Measurements from ENCODE around the gene LMTK3. TPM values are rescaled to one million over a fixed set of nuclear protein-coding genes. Genes with fewer than 3 reads are reported as not detected.

The LMTK3 gene
- total and polyA plus RNA-seq, 8 donors = 0.45 to 23.5 (median 1.4) TPM; not detected in 1

DNA sequence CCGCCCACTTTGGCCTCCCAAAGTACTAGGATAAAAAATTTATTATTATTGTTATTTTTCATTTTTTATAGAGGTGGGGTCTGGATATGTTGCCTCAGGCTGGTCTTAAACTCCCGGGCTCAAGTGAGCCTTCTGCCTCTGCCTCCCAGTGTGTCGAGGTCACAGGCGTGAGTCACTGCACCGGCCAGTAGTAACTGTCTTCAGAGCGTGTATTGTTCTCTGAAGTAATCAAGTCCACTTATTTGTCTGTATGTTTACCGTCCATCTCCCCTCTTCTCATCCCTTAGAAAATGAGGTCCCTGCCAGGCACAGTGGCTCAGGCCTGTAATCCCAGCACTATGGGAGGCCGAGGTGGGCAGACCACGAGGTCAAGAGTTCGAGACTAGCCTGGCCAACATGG is 22.1 kb upstream of the LMTK3 start:
- WGBS, 5 donors = 81 to 92% (median 85%) methylated on average over 10 of the region's 10 CpGs
- TF ChIP-seq POLR2A (IDR thresholded peaks at IDR 0.05) (no peak), EP300 (IDR thresholded peaks at IDR 0.05) (no peak), POLR2AphosphoS5 (IDR thresholded peaks at IDR 0.05) (no peak)
- TF ChIP-seq, protein P1, sequence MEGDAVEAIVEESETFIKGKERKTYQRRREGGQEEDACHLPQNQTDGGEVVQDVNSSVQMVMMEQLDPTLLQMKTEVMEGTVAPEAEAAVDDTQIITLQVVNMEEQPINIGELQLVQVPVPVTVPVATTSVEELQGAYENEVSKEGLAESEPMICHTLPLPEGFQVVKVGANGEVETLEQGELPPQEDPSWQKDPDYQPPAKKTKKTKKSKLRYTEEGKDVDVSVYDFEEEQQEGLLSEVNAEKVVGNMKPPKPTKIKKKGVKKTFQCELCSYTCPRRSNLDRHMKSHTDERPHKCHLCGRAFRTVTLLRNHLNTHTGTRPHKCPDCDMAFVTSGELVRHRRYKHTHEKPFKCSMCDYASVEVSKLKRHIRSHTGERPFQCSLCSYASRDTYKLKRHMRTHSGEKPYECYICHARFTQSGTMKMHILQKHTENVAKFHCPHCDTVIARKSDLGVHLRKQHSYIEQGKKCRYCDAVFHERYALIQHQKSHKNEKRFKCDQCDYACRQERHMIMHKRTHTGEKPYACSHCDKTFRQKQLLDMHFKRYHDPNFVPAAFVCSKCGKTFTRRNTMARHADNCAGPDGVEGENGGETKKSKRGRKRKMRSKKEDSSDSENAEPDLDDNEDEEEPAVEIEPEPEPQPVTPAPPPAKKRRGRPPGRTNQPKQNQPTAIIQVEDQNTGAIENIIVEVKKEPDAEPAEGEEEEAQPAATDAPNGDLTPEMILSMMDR (IDR thresholded peaks at IDR 0.05) = no peak
- Histone ChIP-seq H3K36me3 (no peaks in the 10 kb centered on the region), H3K27ac (no peak overlapping the region), H3K9me3 (peaks cover 6 to 9% (median 8%) of the 10 kb centered on the region in 4 donors), H3K4me3 (no peak overlapping the region), H3K4me1 (no peaks in the 10 kb centered on the region), H3K27me3 (peaks cover 0 to 10% (median 0%) of the 10 kb centered on the region in 3 donors)
- intact Hi-C loops (cut with DNase I; ENCODE audit: low total_unique reads) = no loop called here
- no peak for DNase-seq

DNA sequence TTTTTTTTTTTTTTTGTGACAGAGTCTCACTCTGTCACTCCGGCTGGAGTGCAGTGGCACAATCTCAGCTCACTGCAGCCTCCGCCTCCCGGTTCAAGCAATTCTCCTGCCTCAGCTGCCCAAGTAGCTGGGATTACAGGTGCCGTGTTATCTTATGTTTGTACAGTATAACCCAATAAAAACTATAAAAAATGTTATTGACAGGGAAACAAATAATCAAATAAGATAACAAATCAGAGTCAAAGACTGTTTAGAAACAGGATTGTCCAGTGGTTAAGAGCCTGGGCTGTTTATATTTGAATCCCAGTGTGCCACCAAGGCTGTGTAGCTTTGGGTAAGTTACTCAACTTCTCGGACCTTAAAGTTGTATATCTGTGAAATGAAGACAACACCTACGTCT is 19.1 kb upstream of the LMTK3 start:
- H3K36me3 ChIP-seq = no peaks in the 10 kb centered on the region
- DNase-seq = no peak
- no peak for TF ChIP-seq POLR2A (IDR thresholded peaks at IDR 0.05)
- TF ChIP-seq POLR2AphosphoS5 (IDR thresholded peaks at IDR 0.05) = no peak
- no peak for TF ChIP-seq EP300 (IDR thresholded peaks at IDR 0.05)
- TF ChIP-seq, protein P1 (IDR thresholded peaks at IDR 0.05) = no peak
- peaks cover 0 to 10% (median 0%) of the 10 kb centered on the region in 3 donors for H3K27me3 ChIP-seq
- WGBS, 5 donors = 21 to 58% (median 31%) methylated on average over 6 of the region's 6 CpGs
- no peaks in the 10 kb centered on the region for H3K4me1 ChIP-seq
- no peak overlapping the region for H3K27ac ChIP-seq
- intact Hi-C loops (cut with DNase I; ENCODE audit: low total_unique reads) = no loop called here
- H3K4me3 ChIP-seq = no peak overlapping the region
- peaks cover 20 to 39% (median 29%) of the 10 kb centered on the region in 4 donors for H3K9me3 ChIP-seq

DNA sequence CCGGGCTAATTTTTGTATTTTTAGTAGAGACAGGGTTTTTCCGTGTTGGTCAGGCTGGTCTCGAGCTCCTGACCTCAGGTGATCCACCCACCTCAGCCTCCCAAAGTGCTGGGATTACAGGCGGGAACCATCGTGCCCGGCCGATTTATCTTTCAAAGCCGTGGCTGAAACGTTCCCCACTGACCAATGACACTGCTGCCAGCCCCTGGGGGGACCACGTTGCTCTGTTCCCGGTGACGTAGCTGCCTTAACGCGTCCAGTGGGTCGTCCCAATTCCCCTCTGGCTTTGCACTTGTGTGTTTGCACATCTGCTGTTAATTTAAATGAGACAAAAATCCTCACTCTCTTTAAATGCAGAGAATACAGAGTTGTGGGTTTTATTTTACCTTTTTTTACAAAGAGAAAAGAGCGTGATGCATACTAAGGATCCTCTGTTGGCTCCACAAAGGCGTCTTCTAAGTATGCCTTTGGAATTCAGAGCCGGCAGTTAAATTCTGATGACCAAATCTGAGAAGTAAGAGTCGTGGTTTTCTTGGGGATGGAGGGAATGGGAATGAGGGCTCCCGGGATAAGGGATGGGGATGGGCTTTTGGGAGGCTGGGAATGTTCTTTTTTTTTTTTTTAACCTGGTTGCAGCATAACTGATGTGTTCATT is 18.6 kb upstream of the LMTK3 start:
- 57 to 68% (median 59%) methylated on average over 20 of the region's 20 CpGs for WGBS, 5 donors
- Histone ChIP-seq H3K36me3 (no peaks in the 10 kb centered on the region), H3K27ac (no peak overlapping the region), H3K9me3 (peaks cover 20 to 40% (median 29%) of the 10 kb centered on the region in 4 donors), H3K4me3 (no peak overlapping the region), H3K4me1 (no peaks in the 10 kb centered on the region), H3K27me3 (peaks cover 0 to 10% (median 0%) of the 10 kb centered on the region in 3 donors)
- TF ChIP-seq POLR2AphosphoS5 (IDR thresholded peaks at IDR 0.05) = no peak
- intact Hi-C loops (cut with DNase I; ENCODE audit: low total_unique reads) = no loop called here
- no peak for DNase-seq

DNA sequence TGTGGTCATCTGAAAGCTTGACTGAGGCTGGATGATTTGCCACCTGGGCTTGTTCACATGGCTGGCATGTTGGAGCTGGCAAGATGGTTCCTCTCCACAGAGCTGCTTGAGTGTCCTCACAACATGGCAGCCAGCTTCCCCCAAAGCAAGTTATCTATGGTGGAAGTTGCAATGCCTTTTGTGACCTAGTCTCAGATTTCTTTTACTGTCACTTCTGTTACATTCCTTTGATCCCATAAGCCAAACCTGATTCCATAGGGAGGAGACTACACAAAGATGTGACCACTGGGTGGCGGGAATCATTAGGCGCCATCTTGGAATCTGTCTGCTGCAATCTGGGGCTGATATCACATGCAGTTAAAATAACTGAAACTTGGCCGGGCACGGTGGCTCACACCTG is 17.5 kb upstream of the LMTK3 start:
- H3K27me3 ChIP-seq = peaks cover 0 to 10% (median 0%) of the 10 kb centered on the region in 3 donors
- H3K36me3 ChIP-seq = no peaks in the 10 kb centered on the region
- peaks cover 25 to 50% (median 37%) of the 10 kb centered on the region in 4 donors for H3K9me3 ChIP-seq
- no peak overlapping the region for H3K4me3 ChIP-seq
- no peak for TF ChIP-seq POLR2A (IDR thresholded peaks at IDR 0.05)
- no peak for TF ChIP-seq EP300 (IDR thresholded peaks at IDR 0.05)
- no peak for TF ChIP-seq POLR2AphosphoS5 (IDR thresholded peaks at IDR 0.05)
- TF ChIP-seq, protein P1 (IDR thresholded peaks at IDR 0.05) = no peak
- DNase-seq = no peak
- intact Hi-C loops (cut with DNase I; ENCODE audit: low total_unique reads) = no loop called here
- 94 to 98% (median 98%) methylated on average over 4 of the region's 4 CpGs for WGBS, 5 donors
- H3K27ac ChIP-seq = no peak overlapping the region
- H3K4me1 ChIP-seq = no peaks in the 10 kb centered on the region

DNA sequence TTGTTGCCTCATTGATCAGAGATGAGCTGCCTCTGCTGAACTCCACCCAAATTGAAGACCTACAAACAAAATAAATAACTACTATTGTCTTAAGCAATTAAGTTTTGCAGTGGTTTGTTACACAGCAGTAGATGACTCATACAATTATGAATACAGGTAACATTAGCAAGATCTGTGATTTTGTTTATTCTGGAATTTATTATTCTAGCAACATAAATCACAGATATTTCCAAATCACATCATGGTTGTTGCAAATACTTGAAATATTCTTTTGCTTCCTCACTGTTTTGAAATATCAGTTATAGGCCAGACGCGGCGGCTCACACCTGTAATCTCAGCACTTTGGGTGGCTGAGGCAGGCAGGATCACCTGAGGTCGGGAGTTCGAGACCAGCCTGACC is 13.1 kb upstream of the LMTK3 start:
- Histone ChIP-seq H3K27ac (no peak overlapping the region), H3K36me3 (no peaks in the 10 kb centered on the region), H3K4me3 (no peak overlapping the region), H3K9me3 (peaks cover 25 to 54% (median 41%) of the 10 kb centered on the region in 4 donors), H3K27me3 (no peaks in the 10 kb centered on the region), H3K4me1 (no peaks in the 10 kb centered on the region)
- 95 to 97% (median 97%) methylated on average over 5 of the region's 5 CpGs for WGBS, 5 donors
- no peak for DNase-seq
- TF ChIP-seq, protein P1 (IDR thresholded peaks at IDR 0.05) = no peak
- TF ChIP-seq POLR2A (IDR thresholded peaks at IDR 0.05) (no peak), POLR2AphosphoS5 (IDR thresholded peaks at IDR 0.05) (no peak), EP300 (IDR thresholded peaks at IDR 0.05) (no peak)
- intact Hi-C loops (cut with DNase I; ENCODE audit: low total_unique reads) = no loop called here
